ENCODE data around the gene MCM3AP.

Gene MCM3AP

DNA sequence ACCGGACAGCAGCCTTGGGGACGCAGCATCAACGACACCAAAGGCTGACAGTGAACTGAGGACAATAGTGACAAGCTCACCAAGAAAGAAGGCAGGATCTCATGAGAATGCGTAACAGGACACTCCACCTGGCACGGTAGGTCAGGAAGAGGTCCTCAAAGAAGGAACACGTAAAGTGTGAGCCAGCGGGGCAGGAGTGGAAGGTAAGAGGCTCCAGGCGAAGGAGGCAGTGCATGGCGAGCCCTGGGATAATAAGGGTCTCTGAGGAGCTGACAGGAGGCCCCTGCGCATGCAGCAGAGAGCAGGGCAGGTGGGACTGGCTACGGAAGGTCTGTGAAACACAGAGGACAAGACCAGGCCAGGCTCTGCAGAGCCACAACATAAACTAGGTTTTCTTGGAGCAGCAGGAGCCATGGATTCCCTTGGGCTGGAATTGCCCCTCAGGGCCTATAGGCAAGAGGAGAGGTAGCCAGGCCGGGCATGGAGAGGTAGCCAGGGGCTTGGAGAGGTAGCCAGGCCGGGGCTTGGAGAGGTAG is 65.1 kb downstream of the MCM3AP start:
- DNase-seq (ENCODE audit: low read depth in 1 of 2, low spot score in 1 of 2) = no peak

DNA sequence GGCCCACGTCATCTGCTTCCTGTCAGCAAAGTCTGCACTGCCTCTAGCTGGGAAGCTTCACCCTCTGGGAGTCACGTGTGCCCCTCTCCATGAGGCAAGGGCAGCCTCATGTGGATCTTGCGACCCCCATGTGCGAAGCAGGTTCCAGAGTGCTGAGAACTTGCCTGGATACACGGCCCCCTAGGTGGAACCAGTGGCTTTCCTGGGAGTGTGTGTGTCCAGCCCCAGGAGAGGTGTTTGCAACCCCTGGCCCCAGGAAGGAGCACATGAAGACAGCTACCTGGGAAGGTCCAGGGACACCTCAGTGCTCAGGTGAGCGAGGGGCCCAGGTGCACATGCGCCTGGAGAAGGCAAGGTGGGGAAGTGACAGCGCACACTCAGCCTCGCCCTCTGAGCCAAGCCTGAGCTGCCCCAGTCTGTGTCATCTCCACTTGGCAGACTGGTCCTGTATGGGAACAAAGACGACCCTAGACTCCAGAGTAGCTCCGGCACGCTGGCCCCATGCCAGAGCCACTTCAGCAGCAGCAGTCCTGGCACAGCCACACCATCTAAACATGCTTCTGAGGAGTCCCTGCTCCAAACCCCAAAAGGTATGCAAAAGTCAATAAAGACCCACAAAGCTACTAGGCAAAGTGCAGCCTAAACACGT is 65.7 kb downstream of the MCM3AP start:
- DNase-seq (ENCODE audit: low read depth in 1 of 2, low spot score in 1 of 2) = no peak

DNA sequence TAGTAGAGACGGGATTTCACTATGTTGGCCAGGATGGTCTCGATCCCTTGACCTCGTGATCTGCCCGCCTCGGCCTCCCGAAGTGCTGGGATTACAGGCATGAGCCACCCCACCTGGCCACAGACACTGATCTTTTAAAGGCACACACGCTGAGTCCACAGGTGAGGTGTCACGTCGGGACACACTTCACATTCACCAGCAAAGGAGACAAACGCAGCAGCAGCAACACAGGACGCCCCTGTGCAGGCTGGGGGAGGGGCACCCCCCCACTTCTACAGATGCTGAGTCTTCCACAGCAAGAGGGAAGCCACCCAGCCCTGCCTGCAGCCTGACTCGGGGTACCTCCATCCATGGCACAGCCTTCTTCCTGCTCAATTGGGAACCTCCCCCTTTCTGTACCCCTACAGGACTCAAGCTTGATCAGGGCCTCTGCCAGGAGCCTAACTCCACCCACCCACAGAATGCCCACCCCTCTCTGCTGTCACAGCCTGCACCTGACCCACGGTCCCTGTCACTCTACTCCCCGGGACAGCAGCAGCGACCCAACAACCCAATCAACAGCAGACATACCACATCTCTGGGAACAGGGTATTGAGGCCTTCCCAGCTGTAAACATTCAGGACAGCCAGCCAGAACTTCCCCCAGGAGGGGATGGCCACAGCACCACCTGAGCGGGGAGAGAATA is 66.4 kb downstream of the MCM3AP start:
- DNase-seq (ENCODE audit: low read depth in 1 of 2, low spot score in 1 of 2) = no peak

DNA sequence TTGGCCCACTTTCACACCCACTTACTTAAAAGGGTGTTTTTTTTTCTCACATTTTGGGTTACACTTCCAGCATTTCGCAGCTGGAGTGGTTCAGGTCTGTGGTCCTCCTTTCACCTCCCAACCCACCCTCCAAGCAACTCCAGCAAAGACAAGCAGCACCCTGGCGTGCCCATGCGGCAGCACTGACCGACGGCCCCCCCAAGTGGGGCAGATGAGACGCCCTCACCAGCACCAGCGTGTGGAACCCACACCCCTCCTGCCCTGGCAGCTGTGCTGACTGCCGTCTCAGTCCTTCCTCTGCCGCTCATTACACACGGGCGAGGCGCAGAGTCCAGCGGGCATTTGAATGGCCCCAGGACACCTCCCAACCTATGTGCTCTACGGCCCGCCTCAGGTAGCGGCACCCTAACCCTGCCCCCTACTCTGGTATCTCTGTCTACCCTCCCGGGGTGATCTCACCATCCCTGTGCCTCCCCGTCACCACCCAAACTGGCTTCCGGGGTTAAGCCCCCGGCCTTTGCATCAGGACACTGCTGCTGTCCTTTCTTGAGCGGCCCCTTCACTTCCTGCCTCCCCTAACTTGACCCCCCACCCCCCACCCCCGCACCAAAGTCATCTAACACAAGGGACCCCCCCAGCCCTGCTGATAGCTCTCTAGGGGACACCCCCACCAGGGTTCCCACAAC is 67.8 kb downstream of the MCM3AP start:
- DNase-seq (ENCODE audit: low read depth in 1 of 2, low spot score in 1 of 2) = no peak

DNA sequence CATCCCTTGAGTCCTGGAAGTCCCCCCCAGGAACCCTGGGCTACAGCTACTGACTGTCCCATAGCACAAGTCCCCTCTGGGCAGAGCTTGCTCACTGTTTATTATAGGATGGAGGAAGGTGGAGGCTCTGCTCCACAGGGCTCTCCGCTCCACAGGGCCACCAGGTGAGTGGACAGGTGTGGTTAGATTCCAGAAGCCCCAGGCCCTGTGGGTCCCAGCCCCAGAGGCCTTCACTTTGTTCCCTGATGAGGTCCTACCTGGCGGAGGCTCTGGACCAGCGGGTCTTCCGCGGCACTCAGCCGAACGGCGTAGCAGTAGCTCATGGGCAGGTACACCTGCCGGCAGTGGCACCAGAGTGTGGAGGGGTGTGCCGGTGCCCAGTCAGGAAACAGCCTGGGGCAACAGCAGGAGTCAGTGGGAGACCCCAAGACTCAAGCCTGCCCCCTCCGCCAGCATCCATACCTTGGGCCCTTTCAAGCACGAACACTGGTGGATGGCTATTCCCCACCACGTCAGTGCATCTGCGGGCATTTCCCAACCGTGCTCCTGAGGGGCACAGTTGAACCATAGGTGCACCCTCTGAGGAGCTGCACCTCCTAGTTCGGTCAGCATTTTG is 69.2 kb downstream of the MCM3AP start:
- no peak for DNase-seq (ENCODE audit: low read depth in 1 of 2, low spot score in 1 of 2)

DNA sequence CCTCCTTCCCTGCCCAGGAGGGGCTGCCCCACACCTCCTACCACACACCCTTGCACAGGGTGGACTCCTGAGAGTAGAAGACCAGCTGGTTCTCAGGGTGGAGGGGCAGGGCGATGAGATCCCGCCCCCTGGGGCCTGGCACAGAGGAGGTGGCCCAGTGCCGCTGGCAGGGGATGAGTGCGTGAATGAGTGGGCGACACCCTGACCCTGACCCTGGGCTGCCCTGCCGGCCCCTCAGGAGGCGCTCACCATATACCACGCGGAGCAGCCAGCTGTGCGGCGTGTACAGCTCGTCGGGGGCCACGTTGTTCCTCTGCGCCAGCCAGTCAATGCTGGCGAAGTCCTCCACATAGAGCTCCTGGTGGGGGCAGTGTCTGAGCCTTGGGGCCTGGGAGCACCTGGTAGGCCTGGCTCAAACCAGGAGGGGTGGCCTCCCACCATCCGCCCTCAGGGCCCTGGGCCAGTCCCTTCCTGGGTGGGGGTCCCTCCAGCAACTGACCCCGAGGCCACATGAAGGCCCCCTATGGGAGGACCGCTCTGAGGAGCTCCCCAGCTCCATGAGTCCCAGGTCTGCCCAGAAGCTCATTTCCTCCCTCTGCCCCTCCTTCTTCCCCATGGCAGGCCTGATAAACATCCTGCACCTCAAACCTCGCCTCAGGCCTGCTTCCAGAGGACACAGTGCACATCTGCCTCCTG is 69.8 kb downstream of the MCM3AP start:
- DNase-seq (ENCODE audit: low read depth in 1 of 2, low spot score in 1 of 2) = no peak

DNA sequence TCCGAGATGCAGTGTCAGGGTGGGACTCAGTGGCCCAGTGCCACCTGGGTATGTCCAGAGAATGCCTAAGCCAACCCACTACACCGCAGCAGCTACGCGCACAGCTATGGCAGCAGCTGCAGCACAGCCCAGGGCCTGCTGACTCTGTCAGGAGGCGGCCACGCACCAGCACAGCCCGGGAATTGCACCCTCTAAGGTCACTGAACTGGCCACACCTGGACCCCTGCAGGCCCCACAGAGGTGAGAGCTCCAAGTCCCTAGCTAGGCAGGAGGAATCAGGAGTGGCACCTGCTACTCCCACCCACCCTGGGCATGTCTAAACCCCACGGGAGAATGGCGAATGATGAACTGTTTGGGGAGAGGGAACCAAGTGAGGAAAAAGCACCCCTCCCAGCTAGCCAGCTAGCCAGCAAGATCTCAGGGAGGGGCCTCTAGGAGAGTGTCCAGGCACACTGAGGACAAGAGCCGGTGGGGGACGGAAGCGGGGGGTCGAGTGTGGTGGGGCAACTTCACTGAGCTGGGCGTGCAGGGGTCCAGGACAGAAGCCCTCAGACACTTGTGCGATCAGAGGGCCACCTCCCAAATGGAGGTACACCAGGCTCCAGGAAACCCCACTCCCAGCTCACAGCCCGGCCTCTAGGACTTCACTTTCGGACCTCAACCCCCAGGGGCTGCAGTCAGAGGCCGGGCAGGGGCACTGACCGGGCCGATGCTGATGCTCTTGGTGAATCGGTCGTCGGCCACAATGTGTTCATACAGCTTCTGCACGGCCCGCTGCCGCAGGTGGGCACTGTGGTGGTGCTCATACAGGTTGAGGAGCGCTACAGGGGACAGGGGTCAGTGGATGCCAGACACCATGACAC is 70.7 kb downstream of the MCM3AP start:
- DNase-seq (ENCODE audit: low read depth in 1 of 2, low spot score in 1 of 2) = no peak

DNA sequence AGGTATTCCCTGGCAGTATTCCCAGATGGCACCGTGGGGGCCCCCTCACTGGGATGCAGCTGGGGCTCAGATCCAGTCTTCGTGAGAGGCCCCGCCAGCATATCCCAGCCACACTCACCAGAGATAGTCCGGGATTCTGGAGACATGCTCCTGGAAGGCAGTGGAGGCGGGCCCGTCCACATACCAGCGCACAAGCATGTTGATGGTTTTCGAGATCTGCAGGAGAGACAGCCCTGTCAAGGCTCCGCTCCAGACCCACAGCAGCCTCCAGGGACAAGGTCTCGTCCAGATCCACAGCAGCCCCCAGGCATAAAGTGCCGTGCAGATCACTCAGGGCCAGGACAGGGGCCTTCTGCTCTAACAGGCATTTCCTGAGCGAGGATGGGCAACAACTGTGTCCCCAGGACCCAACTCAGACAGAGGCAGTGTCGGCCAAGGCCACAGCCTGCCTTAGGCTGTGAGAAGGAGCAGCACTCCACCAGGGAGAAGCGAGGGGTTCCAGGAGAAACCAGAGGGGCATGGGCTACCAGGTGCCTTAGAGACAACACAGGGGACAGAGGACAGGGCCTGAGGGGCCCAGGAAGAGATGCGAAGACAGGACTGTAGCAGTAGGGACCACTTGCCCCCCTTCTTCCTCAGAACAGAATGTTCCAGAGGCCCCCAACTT is 71.7 kb downstream of the MCM3AP start:
- DNase-seq (ENCODE audit: low read depth in 1 of 2, low spot score in 1 of 2) = no peak

DNA sequence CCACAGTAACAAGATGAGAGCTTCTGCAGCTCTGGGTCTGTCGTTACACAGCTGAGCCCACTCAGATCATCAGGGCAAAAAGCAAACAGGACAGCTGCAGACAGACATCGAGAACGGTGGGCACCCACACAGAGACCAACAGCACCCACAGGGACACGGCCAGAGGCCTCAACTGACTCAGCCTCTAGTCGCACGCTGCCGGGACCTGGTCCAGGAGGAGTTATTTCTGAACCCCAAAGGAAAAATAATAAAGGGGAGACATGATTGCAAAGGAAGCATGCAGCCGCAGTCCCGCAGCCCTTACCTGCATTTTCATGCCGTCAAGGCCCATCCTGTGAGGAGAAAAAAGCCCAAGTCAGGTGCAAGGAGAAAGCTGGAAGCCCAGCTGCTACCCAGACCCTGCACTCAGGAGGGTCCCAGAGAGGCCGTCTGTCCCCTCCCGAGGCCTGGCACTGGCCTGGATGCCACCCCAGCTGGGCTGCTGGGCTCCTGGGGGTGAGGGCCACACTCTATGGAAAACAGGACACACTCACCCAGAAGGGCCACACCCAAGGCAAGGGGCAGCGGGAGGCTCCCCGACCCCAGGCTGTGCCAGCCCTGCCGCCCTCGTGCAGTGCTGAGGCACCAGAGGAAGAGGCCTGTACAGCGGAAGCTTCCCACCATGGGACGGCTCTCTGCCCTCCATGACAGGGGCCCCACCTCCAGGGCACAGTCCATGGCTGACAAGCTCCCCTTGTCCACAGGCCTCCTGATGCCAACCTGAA is 72.5 kb downstream of the MCM3AP start:
- DNase-seq (ENCODE audit: low read depth in 1 of 2, low spot score in 1 of 2) = no peak

DNA sequence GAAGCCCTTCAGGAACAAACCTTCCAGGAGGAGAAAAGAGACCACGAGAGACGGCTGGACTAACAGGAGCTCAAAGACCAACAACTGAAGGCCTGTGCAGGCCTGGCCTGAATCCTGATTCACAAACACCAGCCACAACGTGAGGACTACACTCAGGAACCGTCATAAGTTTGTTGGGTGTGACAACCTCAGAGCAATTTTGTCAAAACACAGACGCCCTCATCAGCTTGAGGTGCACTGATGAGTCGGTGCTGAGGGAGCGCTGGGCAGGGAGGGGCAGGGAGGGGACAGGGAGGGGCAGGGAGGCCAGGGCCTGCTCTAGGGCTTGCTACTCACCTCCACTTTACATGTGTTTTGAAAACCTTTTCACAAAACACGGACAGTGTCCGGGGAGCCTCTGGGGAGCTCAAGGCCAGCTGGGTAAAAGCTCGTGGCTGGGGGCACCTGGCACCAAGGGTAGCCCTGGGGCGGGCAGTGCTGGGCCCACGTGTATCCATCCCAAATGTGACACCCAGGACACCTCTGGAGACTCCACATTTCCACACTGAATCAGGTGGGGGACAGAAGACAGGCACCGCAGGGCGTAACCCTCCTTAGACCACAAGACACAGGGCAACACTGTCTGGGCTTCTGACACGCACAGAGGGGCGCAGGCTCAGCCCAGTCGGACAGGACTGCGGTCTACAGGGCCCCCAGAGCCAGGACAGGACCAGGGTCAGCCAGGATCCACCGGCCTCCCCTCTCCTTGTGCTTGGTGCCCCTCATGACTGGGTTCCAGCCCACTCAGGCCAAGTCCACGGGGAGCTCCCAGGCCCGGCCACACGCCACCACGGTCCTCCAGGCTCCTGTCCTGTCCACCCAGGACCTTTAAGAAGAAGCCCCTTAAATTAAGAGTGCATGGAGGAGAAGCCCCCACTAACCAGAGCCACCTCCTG is 73.4 kb downstream of the MCM3AP start:
- DNase-seq (ENCODE audit: low read depth in 1 of 2, low spot score in 1 of 2) = no peak

DNA sequence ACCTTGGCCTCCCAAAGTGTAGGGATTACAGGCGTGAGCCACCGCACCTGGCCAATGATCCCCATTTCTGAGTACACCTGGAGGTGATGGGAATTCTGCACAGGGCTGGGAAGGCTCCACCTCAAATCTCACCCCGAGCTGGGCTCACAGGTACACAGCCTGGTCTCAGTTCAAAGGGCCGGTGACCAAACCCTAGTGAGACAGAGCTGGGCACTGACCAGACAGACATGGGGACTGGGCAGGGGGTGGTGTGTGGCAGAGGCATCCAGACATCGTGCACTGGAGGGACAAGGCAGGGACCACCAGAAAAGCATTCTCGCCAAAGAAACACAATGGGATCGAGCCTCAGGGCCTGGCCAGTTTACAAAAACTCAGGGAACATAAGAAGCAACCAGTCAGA is 74.0 kb downstream of the MCM3AP start:
- no peak for DNase-seq (ENCODE audit: low read depth in 1 of 2, low spot score in 1 of 2)

DNA sequence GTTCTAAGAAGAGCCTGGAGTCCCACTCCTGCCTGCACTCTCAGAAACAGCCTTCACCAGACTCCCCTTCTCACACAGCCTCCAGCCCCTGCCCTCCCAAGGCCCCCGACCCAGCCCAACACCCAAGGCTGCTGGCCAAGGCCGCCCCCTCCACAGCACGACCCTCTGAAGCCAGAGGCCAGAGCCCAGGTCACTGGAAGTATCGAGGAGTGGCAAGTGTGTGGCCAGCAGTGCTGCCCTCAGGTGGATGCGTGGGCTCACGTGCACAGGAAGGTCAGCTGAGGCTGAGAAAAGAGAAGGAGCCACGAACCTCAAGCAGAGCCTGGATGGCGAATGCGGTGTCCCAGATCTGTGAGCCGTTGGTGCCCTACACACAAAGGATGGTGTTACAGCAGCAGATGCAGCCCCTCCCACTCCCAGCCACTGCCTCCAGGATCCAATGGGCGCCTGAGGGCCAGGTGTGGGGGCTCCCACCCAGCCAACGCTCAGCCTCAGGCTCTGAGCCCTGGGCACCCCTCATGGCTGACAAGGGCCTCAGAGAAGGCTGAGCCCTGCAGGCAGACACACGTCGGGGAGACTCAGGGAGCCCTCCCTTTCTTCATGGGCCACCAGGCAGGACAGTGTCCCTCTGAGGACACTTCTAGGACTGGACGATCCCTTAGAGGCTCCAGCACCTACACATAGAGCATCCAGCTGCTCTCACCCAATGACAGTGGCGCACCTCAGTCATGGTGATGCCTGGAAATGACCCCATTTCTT is 74.9 kb downstream of the MCM3AP start:
- no peak for DNase-seq (ENCODE audit: low read depth in 1 of 2, low spot score in 1 of 2)

DNA sequence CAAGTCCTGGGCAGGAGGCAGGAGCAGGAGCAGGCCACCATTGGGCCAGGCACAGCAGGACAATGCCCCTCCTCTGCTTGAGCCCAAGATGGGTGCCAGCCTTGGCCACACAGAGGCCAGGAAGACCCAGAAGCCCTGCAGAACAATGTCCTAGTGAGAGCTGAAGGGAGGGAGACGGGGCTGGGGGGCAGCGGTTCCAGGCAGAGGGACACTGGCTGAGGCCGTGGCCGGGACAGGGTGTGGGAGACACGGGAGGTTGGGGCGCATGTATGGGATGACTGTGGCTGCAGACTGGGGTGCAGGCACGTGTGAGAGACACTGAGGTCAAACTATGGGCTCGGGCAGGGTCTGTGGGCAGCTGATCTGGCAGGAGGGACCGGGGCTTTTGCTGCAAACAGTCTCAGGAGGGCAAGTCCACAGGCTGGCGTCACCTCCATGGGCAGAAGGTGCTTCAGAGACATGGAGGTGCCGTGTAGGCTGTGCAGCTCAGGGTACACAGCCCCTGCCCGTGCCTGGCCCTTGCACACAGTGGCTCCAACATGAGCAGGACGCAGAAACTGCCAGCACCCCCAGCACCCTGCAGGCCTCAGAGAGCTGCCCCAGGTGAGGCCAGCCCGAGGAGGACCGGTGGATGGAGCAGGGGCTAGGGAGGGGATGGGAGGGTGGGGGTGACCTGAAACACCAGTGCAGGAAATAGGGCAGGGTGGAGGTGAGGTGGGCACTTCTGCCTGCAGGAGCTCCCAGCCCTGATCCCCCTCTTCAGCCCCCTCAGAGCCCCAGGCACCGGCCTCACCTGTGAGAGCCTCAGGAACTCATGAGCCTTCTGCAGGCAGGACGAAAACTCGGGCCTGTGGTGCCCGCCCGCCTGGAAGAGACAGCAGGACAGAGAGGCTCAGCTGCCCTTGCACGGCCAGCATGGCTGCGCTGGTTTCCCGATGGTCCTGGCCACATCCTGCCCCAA is 76.4 kb downstream of the MCM3AP start:
- DNase-seq (ENCODE audit: low read depth in 1 of 2, low spot score in 1 of 2) = no peak

DNA sequence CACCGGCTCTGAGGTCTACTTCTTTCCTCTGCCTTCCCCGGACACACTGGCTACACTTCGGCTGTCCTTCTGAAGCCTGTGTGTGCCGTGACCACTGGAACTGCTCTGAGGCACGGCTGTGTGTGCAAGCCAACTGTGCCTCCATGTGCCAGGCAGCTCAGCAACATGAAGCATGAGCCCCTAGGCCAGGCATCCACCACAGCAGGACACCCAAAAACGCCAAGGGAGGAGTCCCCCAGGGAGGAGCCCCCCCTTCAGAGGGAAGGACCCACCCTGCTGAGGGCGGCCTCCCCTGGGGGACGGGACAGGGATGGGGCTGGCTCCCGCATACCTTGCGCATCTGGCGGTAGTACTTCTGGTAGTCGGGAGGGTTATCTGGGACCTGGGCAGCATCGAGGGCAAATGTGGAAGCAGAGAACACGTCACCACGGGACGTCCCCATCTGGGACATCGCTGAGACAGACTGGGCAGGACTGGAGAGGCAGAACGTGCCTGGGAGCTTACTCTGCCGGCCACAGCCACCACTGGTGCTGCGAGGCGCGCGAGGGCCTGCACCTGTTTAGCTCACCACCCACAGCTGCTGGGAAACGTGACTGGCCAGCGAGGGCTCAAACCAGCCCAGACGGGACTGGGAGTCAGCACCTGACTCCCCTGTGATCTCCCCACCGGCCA is 77.4 kb downstream of the MCM3AP start:
- DNase-seq (ENCODE audit: low read depth in 1 of 2, low spot score in 1 of 2) = no peak

All from activated T-helper 1 cell treated with anti-CD3 and anti-CD28 coated beads, Interleukin-2, amount 50 U/mL, for 16 hours (primary cell).